Esophagus squamous epithelium (tissue), 4 donors: ENCODE measurements around the gene PLCH2.

Experiments used
- CTCF ChIP-seq, 6 experiments: fragments of 450-650 bp in 4 of 6; fragments of 200-600 bp in 2 of 6; sonication (generic) in 2 of 6; IDR thresholded peaks; one replicate each; pipeline ENCODE4 v1.5.1; 2016 to 2019; ENCODE audit warnings: antibody characterized with exemption in 6 of 6, mild to moderate bottlenecking in 4 of 6, moderate library complexity in 4 of 6
- POLR2A ChIP-seq, 4 donors: fragments of 450-650 bp; IDR thresholded peaks; one replicate each; pipeline ENCODE4 v1.6.1; 2017; ENCODE audit warnings: antibody characterized with exemption in 4 of 4, mild to moderate bottlenecking in 4 of 4, moderate library complexity in 3 of 4

- TF ChIP-seq CTCF (IDR thresholded peaks at IDR 0.05) (no peak), POLR2A (IDR thresholded peaks at IDR 0.05) (no peak)
Observed at GRCh38 chr1:2427051-2427450, 49.0 kb upstream of the PLCH2 start.
